HG03095 (cell line): Measurements from ENCODE around the gene AGO3.

Experiments
- ATAC-seq: cut with Tn5 transposase; IDR thresholded peaks from one replicate; pipeline ENCODE4 v1.9.1; 2021; ENCODE audit warnings: moderate library complexity; ENCODE audit not compliant: unreplicated experiment

The AGO3 gene

DNA sequence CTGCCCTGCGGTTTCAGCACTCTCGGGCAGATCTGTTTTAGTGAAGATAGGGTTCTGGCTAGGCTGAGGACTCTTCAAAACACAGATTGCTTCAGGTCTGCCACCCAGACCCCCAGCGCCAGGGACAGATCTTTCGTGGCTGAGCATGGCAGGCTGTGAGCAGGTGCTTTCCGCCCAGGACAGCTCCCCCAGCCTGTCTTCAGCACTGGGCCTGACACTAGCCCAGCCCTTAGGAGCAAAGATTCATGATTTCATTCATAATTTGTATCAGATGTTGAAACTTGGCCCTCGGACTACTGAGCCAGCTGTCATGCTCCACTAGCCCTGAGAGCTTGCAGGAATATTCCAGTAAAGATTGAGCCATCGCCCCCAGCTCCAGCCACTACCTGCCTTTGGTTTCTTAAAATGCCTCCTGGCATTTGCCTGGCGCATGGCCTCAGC is 163.7 kb downstream of the AGO3 start:
- no peak for ATAC-seq

DNA sequence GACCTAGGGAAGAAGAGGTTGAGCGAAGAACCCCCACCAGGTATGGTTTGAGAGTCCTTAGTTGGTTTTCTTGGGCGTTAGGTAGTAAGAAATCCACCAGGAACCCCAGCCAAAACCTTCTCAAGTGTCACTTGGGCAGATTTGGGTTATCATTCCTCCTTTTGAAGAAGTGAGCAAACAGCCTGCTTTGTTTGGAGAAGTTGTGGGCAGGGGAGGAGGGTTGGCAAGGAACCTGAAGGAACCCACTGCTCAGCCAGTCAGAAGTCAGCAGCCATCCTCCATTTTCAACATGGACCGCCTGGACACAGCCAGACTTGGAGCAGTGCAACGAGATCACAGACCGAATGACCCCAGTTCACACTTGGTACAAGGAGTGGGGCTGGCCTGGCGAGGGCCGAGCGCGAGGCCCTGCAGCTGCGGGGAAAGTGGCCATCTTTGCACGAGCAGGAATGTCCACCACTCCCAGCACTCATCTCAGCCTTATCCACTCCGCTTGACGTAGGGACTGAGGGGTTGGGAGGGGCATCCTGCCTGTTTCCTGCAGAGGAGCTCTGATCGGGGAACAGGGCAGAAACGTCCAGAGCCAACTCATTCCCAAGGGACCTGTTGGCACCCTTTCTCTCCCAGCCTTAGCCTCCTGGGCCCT is 165.0 kb downstream of the AGO3 start:
- ATAC-seq = no peak

DNA sequence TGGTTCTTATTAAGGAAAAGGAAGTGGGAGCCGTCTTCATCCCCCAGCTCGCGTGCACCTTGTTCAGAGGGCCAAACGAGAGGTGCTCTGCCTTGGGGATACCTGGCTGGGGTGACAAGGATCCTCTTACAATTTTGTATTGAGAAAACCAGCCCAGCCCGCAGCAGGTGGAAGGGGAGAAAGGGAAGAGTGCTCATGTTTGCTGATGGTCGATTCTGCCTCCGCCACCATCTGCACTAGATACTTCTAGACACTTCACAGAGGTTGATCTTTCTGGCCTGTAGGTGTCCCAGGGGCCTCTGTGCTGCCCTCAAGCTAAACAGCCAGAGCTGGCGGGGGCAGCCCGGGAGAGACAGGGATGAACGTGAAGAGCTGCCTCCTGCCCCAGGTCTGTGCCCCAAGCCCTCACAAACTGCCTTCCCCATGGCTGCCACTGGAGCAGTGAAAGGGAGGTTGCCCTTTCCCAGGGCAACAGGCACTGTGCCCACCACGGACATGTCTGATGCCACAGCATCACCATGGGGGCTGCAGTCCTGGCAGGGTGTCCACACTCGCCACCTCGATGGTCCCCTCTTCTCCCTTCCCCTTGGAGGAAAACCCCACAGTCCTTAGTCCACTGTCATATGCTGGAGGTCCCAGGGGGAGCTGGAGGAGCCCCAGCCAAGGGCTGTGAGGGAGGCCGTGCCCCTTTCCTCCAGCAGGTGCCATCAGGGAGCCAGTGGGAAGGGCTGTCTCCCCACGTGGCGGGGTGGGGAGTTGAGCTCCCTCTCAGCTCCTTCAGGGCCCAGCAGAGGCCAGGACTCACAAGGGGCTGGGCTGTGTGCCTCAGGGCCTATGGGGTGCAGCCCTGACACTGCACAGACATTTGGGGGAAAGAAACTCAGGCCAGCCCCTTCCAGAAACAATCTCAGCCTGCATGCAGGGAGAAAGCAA is 165.9 kb downstream of the AGO3 start:
- ATAC-seq = no peak

DNA sequence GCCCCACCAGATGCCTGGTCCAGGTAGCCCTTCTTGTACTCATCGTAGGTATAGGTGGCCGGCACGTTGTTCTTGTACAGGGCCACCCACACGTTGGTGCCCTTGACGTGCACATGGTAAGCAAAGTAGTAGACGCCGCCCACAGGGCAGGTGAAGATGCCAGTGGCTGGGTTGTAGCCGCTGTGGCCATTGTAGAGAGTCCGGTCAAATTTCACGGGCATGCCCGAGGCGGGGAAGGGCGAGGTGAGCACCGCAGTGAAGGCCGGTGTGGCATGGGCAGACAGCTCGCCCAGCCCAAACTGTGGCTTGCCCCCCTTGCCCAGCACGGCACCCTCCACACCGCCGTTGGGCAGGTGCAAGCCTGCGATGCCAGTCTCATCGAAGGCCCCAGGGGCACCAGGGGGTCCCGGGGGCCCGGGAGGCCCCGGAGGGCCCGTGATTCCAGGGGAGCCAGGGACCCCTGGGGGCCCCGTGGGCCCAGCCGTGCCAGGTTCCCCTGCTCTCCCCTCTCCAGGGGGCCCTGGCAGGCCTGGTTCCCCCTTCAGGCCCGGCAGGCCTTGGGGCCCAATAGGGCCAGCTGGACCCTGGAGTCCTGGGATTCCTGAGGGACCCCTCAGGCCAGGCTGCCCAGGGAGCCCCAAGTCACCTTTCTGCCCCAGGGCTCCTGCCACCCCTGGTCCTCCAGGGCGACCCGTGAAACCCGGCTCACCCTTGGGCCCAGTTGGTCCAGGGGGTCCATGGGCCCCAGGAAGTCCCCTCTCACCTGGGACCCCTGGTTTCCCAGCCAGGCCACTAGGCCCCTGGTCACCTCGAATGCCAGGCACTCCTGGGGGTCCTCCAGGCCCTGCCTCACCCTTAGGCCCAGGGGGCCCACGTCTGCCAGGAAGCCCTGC is 167.0 kb downstream of the AGO3 start:
- ATAC-seq = no peak

DNA sequence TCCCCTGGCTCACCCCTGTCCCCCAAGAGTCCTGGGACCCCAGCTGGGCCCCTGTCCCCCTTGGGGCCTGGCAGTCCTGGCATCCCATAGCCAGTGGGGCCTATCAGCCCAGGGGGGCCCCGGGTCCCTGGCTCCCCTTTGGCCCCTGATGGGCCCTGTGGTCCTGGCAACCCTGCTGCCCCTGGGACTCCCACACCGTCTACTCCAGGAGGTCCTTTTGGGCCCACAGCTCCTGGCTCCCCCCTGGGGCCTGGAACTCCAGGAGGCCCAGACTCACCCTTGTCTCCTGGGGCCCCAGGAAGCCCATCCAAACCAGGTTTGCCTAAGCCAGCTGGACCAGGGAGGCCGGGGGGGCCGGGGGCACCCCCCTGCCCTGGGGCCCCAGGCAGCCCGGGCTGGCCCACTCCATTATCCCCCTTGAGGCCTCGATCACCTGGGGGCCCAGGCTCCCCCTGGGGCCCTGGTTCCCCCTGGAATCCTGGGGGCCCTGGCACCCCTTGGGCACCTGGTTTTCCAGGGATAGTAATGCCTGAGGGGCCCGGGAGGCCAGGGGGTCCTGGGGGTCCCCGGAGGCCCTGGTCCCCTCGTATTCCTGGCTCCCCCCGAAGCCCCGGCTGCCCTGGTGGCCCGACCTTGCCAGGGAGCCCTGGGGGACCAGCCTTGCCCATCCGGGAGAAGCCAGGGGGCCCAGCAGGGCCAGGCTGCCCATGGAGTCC is 167.9 kb downstream of the AGO3 start:
- no peak for ATAC-seq

DNA sequence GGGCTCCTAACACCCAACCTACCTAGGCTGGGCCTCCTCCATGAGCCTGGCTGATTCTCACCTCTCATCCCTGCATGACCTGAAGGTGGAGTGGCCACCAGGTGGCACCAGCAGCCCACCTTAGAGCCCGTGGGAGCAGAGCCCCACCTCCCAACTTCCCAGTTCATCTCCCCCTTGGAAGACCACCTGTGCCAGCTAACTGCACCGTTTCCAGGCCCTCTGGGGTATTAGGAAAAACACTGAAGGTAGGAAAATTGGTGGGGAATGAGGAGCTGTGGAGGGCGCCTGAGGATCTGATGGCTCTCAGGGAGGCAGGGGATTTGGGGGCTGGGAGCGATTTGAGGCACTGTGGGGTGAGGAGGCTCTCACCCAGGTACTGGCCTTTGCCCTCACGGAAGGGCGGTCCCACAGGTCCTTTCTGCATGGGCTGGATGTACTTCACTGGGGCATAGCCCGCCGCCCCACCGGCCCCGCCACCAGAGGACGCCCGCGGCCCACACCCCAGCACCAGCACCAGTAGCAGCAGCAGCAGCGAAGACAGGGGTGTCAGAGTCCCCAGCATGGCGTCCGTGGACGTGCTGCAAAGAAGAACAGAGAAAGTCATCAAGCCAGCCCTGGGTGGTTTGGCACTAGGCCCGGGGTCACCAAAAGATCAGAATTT is 168.9 kb downstream of the AGO3 start:
- peak; percentile 48 for ATAC-seq

DNA sequence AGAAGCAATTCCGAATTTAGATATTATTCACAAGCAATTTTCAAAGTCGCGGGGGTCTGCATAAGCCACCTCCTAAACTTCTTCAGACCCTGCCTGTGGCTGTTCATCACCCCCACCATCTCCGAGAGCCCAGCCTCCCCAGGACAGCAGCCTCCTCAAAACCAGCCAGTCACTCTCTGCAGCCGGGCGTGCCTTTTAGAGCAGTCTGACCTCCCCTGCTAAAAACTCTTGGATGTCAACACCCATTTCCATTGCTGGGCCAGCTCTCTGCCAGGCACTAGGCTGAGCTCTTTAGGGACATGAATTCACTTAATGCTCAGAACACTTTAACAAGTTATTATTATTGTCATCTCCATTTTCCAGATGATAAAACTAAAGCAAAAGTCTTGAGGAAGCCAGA is 169.5 kb downstream of the AGO3 start:
- no peak for ATAC-seq

DNA sequence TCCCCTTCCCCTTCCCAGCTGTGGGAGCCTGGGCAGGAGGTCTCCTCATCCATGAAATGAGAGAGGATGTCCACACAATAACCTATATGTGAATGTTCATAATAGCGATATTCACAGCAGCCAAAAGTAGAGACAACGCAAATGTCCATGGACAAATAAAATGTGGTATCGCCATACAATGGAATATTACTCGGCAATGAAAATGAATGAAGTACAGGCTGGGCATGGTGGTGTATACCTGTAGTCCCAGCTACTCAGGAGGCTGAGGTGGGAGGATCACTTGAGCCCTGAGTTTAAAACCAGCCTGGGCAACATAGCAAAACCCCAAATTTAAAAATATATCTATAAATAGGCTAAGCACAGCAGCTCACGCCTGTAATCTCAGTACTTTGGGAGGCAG is 170.6 kb downstream of the AGO3 start:
- no peak for ATAC-seq

DNA sequence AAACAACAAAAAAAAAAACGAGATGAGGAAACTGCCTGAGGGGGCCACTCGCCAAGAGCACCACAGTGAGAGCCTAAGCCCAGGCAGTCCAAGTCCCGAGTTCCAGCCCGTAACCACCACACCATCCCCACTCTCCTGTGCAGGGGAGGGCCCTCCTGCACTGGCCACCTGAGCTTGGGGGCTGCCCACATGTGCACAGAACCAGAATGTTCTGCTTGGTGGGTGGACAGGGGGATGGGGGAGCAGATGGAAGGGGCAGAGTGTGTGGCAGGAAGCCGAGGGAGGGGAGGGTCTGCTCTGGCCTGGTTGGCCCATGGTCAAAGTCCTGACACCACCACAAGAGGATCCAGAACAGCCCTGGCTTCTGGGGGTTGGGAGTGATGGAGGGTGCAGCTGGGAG is 175.4 kb downstream of the AGO3 start:
- no peak for ATAC-seq

DNA sequence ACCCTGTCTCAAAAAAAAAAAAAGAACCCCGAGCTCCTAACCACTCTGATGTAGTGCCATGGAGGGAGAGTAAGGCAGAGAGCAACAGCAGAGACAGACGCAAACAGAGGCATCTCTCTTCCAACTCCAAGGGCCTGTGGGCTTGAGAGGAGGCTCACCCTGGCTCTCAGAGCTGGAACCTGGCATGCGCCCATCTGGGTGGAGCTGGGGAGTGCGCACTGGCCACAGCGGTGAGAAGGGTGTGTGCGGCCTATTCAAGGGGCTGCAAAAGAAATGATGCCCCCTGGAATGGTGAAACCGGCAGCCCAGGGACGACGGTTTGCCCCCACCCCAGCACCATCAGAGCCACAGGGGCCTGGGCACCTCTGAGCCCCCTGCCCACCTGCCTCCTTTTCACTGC is 176.5 kb downstream of the AGO3 start:
- ATAC-seq = no peak

DNA sequence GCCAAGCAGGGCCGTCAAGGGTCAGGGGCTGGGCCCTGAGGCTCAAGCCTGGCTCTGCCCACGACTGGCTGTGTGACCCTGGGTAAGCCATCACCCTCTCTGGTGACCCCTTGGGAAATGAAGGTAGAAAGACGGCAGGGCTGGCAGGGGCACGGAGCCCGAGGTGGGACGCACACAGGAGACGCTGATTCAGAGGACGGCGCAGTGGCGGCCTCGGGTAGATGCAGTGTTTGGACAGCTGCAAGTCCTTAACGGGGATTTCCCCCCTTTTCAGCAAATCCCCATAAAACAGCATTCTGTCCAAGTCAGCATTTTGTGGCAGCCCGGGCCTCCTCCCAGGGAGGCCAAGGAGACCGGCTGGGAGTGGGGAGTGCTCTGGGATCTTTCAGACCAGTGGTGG is 177.4 kb downstream of the AGO3 start:
- ATAC-seq = no peak

DNA sequence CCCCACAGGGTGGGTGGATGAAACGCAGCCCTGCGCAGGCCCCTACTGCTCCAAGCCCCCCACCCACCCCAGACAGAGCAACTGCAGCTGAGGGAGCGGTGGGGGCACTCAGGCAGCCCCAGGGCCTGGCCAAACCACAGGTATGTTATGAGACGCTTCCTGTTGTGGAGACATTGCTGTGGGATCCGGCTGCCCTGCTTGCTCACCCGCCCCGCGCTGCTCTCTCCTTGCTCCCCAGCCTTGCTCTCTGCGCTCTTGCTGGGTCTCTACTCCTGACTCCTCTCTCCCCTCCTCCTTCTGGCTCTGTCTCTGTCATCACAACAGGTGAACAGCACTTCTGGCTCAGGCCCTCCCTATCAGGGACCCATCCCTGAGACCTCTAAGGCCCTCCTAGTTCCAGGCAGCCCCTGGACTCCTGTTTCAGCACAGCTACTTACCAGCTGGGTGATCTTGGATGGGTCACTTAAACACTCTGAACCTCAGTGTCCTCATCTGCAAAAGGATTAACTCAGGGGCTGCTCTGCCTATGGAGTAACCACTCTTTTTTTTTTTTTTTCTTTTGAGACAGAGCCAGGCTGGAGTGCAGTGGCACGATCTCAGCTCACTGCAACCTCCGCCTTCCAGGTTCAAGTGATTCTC is 178.3 kb downstream of the AGO3 start:
- no peak for ATAC-seq

DNA sequence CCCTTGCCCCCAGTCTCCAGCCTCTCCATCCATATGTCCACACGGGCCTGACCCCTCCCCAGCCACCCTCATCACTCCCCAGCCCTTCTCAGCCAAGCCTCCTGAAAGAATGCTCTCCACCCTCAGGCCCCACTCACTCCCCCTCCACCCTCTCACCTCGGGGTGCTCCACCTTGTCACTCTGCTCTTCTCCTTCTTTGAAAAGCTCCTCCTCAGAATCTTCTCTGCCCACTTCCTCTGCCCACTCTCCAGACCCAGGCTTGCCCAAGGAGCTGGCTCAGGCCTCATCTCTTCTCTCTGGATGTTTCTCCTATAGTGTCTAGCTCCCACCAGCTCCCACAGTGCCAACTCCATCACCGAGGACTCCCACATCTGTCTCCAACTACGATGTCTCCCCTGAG is 180.2 kb downstream of the AGO3 start:
- ATAC-seq = no peak

DNA sequence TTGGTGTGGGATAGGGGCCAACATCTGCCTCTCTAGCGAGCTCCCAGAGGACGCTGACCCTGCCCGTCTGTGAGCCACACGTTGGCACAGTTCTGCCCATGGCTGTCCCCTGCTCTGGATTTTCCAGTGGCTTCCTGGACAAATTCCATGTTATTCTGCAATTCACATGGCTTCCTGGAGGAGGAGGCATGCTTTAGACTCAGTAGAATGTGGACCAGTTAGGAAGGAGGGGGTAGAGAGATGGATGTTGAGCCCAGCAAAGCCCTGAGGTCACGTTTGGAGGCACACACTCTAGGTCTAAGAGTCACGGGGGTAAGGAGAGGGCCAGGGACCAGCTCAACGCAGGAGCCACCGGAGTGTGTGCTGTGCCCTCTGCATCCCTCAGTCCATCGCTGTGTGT is 181.9 kb downstream of the AGO3 start:
- ATAC-seq = no peak

DNA sequence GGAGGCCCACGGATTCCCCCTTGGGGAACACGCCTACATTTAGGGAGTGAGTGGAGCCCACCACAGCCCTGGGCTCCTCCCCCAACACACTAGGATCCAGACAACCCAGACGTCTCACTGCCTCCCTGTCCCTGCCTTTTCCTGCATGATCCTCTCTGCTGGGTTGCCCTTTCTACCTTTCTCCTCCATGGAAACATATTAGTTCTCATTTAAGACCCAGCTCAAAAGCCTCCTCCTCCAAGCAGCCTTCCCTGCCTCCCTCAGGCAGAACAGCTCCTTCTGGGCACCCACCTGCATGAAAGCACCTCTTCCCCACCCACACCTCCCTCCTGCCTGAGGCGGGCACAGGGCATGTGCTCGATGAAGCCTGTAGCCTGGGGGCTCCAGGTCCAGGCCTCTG is 183.5 kb downstream of the AGO3 start:
- ATAC-seq = no peak

DNA sequence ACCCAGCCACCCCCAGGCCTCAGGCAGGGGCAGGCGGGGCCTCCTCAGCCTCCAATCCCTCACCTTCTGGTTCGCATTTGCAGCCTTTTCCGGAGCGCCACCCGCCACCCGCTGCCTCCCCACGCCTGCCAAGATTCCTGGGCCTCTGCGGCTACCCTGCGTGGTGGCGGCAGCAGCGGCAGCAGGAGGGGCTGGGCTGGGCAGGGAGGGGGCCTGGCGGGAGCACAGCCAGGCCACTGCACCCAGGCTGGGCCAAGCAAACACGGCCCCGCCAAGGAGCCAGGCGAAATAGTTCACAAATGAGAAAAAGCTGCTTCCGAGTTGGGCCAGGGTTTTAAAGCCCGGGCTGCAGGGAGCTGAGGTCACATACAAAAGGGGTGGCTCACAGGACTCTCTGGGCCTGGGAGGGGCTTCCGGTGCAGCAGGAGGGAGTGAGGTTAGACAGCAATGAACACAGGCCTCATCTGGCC is 184.3 kb downstream of the AGO3 start:
- ATAC-seq = no peak

DNA sequence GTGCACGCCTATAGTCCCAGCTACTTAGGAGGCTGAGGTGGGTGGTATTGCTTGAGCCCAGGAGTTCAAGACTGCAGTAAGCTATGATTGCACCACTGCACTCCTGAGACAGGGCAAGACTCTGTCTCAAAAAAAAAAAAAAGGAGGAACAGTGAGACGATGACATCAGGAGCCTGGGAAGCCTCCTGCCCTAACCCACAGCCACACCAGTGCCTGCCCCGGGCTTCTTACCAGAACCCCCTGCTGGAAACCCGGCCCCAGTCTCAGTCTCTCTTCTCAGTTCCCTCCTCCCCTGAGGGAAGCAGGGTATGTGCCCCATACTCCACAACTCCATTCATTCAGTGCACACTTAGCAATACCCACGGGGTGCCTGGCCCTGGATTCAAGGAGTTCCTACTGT is 185.0 kb downstream of the AGO3 start:
- ATAC-seq = no peak

DNA sequence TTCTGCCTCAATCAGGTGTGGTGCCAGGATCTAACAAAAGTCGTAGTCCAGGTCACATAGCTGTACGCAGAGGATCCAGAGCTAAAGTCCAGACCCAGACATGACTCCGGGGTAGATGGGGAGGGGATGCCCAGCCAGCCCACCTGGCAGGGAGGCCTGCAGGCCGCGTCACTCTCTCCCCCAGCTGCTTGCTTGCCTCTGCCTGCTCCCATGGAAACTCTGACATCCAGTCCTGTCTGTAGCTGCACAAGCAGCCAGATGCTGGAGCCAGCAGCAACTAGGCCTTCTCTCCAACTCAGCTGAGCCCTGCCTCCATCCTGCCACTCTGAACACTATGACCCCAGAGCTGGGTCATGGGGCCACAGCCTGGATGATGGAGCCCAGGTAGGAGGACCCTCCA is 186.0 kb downstream of the AGO3 start:
- no peak for ATAC-seq

DNA sequence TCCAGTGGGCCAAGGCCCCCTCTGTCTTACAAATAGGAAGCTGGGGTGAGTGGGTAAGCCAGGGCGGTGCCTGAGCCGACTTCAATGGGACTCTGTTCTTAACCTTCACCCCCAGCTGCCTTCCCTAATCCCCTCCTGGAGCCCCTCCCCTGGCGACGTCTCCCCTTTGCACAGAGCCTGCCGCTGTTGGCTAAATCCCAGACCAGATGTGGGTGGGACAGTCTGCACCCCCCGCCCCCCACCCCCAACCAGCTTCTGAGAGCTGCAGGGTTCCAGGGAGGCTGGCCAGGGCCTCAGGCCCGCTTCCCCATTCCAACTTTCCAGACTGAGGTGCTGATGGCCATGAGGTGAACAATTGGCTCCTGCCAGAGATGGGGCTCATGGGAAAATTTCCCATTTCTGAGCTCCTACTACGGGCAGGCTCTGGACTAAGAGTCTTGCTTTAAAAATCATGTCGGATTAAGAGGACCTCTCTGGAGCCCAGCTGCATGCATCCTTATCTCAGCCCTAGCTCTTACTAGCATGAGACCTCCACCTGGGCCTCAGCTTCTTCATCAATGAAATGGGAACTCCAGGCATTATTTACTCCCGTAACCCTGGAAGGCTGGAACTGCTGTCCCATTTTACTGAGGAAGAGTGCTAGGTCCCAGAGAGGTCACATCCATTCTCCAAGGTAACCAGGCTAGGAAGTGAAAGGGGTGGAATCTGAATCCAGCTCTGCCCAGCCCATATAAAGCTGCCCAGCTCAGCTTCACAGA is 187.7 kb downstream of the AGO3 start:
- no peak for ATAC-seq
